Measurements from ENCODE around the gene LRRTM3.

The LRRTM3 gene

DNA sequence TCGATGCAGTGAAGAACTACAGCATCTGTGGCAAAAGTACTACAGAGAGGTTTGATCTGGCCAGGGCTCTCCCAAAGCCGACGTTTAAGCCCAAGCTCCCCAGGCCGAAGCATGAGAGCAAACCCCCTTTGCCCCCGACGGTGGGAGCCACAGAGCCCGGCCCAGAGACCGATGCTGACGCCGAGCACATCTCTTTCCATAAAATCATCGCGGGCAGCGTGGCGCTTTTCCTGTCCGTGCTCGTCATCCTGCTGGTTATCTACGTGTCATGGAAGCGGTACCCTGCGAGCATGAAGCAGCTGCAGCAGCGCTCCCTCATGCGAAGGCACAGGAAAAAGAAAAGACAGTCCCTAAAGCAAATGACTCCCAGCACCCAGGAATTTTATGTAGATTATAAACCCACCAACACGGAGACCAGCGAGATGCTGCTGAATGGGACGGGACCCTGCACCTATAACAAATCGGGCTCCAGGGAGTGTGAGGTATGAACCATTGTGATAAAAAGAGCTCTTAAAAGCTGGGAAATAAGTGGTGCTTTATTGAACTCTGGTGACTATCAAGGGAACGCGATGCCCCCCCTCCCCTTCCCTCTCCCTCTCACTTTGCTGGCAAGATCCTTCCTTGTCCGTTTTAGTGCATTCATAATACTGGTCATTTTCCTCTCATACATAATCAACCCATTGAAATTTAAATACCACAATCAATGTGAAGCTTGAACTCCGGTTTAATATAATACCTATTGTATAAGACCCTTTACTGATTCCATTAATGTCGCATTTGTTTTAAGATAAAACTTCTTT, 2.3 kb downstream of the LRRTM3 start:
- Histone ChIP-seq H3K36me3 (replicated peaks) (no peaks in the 10 kb centered on the region), H3K4me3 (ENCODE audit: low read depth, low read length) (peak overlapping the region; percentile 40), H3K27me3 (replicated peaks) (no peaks in the 10 kb centered on the region), H3K27ac (no peak overlapping the region)
- TF ChIP-seq, protein P1, sequence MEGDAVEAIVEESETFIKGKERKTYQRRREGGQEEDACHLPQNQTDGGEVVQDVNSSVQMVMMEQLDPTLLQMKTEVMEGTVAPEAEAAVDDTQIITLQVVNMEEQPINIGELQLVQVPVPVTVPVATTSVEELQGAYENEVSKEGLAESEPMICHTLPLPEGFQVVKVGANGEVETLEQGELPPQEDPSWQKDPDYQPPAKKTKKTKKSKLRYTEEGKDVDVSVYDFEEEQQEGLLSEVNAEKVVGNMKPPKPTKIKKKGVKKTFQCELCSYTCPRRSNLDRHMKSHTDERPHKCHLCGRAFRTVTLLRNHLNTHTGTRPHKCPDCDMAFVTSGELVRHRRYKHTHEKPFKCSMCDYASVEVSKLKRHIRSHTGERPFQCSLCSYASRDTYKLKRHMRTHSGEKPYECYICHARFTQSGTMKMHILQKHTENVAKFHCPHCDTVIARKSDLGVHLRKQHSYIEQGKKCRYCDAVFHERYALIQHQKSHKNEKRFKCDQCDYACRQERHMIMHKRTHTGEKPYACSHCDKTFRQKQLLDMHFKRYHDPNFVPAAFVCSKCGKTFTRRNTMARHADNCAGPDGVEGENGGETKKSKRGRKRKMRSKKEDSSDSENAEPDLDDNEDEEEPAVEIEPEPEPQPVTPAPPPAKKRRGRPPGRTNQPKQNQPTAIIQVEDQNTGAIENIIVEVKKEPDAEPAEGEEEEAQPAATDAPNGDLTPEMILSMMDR (IDR thresholded peaks at IDR 0.05; ENCODE audit: low read depth, low read length, missing control alignments) = no peak
- DNase-seq = peak; percentile 44
- in situ Hi-C loops (cut with HindIII; ENCODE audit: low pct_ligation_motif_present, low sequenced_read_pairs) = no loop called here

DNA sequence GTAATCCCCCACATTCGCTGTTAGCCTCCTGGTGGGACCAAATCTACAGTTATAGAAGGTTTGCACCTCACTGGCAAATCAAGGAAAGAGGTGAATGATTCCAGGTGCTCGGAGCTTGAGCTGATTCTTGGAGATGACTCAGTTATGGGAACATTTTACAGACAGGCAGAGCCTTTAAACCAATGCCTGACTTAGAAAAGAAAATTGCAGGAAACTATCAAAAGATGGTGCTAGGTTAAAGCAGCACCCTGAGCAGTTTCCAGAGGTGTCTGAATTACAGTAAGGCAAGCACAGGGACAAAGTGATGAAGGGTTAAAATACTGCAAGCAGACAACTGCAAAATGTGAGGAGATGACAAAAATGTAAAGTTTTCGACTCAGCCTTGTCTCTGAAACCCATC, 2.9 kb downstream of the LRRTM3 start:
- TF ChIP-seq, protein P1 (IDR thresholded peaks at IDR 0.05; ENCODE audit: low read depth, low read length, missing control alignments) = no peak
- Histone ChIP-seq H3K36me3 (replicated peaks) (no peaks in the 10 kb centered on the region), H3K4me3 (ENCODE audit: low read depth, low read length) (no peak overlapping the region), H3K27ac (no peak overlapping the region), H3K27me3 (replicated peaks) (no peaks in the 10 kb centered on the region)
- in situ Hi-C loops (cut with HindIII; ENCODE audit: low pct_ligation_motif_present, low sequenced_read_pairs) = no loop called here
- no peak for DNase-seq

DNA sequence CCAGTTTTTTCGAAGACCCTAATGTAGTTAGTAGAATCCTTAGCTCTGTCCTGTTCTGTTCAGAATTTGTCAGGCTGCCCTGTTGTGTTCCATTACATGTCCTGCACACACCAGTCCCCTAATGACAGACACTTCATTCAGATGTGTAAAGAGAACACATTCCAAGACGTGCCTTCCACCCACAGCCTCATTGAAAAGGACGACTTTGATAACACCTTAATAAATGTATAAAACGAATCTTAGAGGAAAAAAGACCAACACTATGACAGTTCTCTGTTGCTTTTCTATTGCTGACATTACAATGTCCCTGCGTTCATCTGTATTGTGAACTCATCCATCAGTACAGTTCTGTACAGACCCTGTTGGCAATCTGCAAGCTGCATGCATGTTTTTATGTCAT, 3.5 kb downstream of the LRRTM3 start:
- no peak for DNase-seq
- Histone ChIP-seq H3K4me3 (ENCODE audit: low read depth, low read length) (no peak overlapping the region), H3K36me3 (replicated peaks) (no peaks in the 10 kb centered on the region), H3K27ac (no peak overlapping the region), H3K27me3 (replicated peaks) (no peaks in the 10 kb centered on the region)
- TF ChIP-seq, protein P1 (IDR thresholded peaks at IDR 0.05; ENCODE audit: low read depth, low read length, missing control alignments) = no peak
- in situ Hi-C loops (cut with HindIII; ENCODE audit: low pct_ligation_motif_present, low sequenced_read_pairs) = no loop called here

DNA sequence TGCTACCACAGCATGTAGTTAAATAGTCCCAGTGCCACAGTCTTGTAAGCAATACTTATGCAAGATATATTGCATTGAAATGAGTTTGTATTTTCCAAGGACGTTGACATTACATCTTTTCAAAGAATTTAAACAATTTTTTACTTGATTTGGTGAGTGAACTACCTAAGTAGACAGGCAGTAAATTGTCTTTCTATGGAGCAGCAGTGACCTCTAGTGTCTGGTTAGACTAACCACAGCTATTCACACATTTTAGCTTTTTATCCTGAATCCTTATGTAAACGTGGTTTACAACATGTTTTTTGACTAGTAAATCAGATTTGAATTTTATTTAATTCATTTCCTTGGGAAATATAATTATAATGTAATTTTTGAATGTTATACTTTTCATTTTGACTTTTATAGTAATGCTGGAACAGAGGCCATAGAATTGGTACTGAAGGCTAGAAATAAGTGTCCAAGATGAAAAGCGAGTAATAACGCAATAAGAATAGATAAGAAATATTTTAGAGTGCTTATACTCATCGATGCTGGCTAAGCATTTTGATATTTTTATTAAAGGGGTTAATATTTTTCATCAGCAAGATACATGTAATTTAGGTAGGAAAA, 5.6 kb downstream of the LRRTM3 start:
- Histone ChIP-seq H3K27ac (no peak overlapping the region), H3K36me3 (replicated peaks) (no peaks in the 10 kb centered on the region), H3K27me3 (replicated peaks) (no peaks in the 10 kb centered on the region), H3K4me3 (ENCODE audit: low read depth, low read length) (no peak overlapping the region)
- in situ Hi-C loops (cut with HindIII; ENCODE audit: low pct_ligation_motif_present, low sequenced_read_pairs) = no loop called here
- peak; percentile 54 for DNase-seq
- TF ChIP-seq, protein P1 (IDR thresholded peaks at IDR 0.05; ENCODE audit: low read depth, low read length, missing control alignments) = peak; percentile 62

DNA sequence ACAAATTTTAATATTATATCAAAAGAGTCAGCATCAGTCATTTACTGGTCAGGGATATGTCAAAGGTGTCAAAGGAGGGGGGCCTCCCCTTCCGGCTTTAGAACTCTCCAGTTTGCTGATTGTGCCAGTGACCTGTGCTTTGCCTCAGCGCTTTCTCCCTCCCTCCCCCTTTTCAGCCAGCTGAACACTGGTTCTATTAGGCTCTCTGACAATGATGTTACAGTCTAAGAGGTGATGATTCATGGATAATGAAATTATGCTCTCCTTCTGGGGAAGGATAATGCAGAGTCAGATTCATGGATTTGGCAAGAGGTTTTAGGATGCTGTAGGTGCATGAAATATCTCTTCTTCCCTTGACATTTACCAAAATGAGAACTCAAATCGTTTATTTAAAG, 6.1 kb downstream of the LRRTM3 start:
- Histone ChIP-seq H3K27me3 (replicated peaks) (no peaks in the 10 kb centered on the region), H3K4me3 (ENCODE audit: low read depth, low read length) (no peak overlapping the region), H3K36me3 (replicated peaks) (no peaks in the 10 kb centered on the region), H3K27ac (no peak overlapping the region)
- DNase-seq = no peak
- TF ChIP-seq, protein P1 (IDR thresholded peaks at IDR 0.05; ENCODE audit: low read depth, low read length, missing control alignments) = no peak
- in situ Hi-C loops (cut with HindIII; ENCODE audit: low pct_ligation_motif_present, low sequenced_read_pairs) = no loop called here
